ENCODE results near the gene B4GALNT3.

- TF ChIP-seq EP300 (IDR thresholded peaks at IDR 0.05) (no peak), CTCF (IDR thresholded peaks at IDR 0.05) (no peak)
Observed at GRCh38 chr12:490260-490659, 30.5 kb downstream of the B4GALNT3 start.

Measured in tibial nerve (tissue), 4 donors.